ENCODE results near the gene HEMK1. TPM values are rescaled to one million over a fixed set of nuclear protein-coding genes. Genes with fewer than 3 reads are reported as not detected.

The HEMK1 gene
- total and polyA plus RNA-seq, 2 of the 8 experiments (the other 6 are each of a cell fraction or from before 2014, with no cell fraction given): 9.7 to 10.6 TPM

- TF ChIP-seq SRF (IDR thresholded peaks at IDR 0.05; ENCODE audit: low read depth, low read length) (no peak), YY1 (IDR thresholded peaks at IDR 0.05; ENCODE audit: low read depth, low read length) (no peak), SUZ12 (IDR thresholded peaks at IDR 0.05; ENCODE audit: low read length) (no peak), BRCA1 (IDR thresholded peaks at IDR 0.05; ENCODE audit: low read depth, low read length) (no peak), CTCF (IDR thresholded peaks at IDR 0.05; ENCODE audit: control extremely low read depth in 1 of 3, insufficient read depth in 1 of 3, low read depth in 1 of 3, low read length in 3 of 3) (no peak), CHD7 (IDR thresholded peaks at IDR 0.05; ENCODE audit: insufficient replicate concordance, low read length) (no peak), JUND (IDR thresholded peaks at IDR 0.05; ENCODE audit: low read length) (no peak)
Measured at GRCh38 chr3:50530001-50530970, 39.0 kb upstream of the HEMK1 start (continued).
